ENCODE results near the gene KLHL6.
A peak's percentile ranks its signal among the peaks of the same experiment; 100 is the strongest.
"Not testable (repeated sequence)": the region's sequence is repeated elsewhere in the genome, so short reads cannot be mapped to it uniquely, and the experiment has no call there.

Gene KLHL6

GRCh38 chr3:183478501-183478900 lies 77.0 kb downstream of the KLHL6 start:
- DNase-seq, result no peak

- no peak for DNase-seq
These were observed 77.6 kb downstream of the KLHL6 start for GRCh38 chr3:183477801-183478456.

- not testable (repeated sequence) for DNase-seq
These were observed 79.7 kb downstream of the KLHL6 start for GRCh38 chr3:183475764-183476162.

DNA sequence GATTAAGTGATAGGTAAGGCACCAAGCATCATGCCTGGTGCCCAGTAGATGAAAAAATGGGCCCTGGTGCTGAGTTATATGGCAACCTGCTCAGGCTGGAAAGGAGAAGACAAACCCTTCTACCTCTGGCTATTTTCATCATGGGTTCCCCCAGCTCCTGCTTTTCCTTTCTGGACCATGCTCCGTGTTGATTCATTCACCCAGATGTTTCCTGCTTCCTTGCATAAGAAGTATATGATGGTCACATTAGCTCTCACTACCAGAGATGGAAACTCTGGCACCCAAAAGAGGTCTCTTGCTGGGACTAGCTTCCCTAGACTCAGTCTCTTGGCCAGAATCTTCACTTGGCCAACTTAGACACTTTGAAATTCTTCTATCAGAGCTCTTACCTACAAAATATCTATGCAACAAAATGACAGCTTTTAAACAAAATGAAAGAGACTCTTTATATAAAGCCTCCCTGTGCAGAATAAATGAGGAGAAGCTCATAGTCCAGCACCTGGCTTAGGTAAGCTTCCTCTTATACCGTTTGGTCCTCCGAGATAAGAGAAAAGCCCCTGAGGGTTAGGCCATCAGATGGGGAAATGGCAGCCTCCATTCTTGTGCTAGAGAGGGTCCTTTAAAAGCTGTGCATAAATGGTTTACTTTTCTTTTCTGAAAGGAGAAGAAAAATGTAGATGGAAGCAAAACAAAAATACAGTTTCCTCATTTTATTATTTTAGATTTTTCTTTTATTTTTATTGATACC lies 80.3 kb downstream of the KLHL6 start:
- DNase-seq, result no peak

- DNase-seq, result no peak
These were observed 81.5 kb downstream of the KLHL6 start for GRCh38 chr3:183473969-183474368.

- DNase-seq, result no peak
These were observed 83.4 kb downstream of the KLHL6 start for GRCh38 chr3:183472155-183472554.

GRCh38 chr3:183468424-183468823 lies 87.1 kb downstream of the KLHL6 start:
- DNase-seq, result no peak

GRCh38 chr3:183466575-183466974 lies 88.9 kb downstream of the KLHL6 start:
- no peak for DNase-seq

- DNase-seq, result not testable (repeated sequence)
These were observed 89.8 kb downstream of the KLHL6 start for GRCh38 chr3:183465710-183466109.

DNA sequence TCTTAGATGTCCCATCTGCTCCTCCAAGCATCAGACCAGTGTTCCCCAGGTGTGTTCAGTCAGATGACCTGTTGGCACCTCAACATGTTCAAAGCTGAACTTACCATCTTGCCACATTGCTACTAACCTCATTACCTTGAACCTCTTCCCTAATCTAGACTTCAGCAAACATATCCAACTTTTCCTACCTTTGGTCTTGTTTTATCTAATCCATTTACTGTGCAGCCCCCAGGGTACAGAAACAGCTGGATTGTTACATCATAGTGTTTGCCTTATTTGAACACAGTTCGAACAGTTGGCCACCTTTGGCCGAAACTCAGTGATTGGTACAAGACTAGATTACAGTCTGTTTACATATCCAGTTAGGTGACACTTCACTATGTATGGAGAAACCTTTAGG lies 91.0 kb downstream of the KLHL6 start:
- DNase-seq, result no peak

- DNase-seq, result no peak
These were observed 95.1 kb downstream of the KLHL6 start for GRCh38 chr3:183460081-183461055.

DNA sequence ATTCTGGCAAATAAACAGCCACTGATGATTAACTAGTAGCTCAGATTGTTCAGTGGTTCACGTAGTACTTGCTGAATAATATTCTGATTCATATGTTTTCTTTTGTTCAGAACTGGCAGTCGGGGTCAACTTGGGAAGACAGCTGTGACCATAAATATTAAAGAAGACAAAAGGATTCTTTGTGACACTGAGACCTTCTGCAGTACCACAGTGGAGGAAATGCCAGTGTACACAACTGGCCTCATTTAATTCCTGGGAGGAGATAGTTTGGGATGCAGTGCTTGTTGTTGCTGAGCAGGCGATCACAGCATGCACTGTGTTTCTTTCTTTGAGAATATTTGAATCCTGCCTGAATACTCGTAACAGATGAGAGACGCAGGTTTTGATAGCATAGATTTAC lies 100.4 kb downstream of the KLHL6 start:
- no peak for DNase-seq

GRCh38 chr3:183454064-183454463 lies 101.4 kb downstream of the KLHL6 start:
- no peak for DNase-seq

- no peak for DNase-seq
These were observed 105.7 kb downstream of the KLHL6 start for GRCh38 chr3:183449791-183450190.

DNA sequence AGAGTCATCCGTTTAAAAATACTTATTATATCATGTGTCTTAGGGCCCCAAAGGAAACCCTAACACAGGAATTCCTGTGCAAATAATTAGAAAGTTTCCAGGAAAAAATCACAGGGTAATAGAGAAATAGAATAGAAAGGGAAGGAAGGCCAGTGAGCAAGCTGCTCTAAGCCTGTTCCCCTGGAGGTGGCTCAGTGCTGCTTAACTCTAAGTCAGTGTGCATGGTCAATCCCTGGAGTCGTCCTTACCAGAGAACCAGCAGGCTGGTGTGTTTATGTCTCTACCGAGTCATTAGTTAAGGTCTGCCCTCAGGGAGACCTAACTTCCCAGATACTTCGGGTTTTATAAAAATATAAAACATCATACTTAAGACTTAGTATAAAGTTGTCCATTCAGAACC lies 106.1 kb downstream of the KLHL6 start:
- no peak for DNase-seq

DNA sequence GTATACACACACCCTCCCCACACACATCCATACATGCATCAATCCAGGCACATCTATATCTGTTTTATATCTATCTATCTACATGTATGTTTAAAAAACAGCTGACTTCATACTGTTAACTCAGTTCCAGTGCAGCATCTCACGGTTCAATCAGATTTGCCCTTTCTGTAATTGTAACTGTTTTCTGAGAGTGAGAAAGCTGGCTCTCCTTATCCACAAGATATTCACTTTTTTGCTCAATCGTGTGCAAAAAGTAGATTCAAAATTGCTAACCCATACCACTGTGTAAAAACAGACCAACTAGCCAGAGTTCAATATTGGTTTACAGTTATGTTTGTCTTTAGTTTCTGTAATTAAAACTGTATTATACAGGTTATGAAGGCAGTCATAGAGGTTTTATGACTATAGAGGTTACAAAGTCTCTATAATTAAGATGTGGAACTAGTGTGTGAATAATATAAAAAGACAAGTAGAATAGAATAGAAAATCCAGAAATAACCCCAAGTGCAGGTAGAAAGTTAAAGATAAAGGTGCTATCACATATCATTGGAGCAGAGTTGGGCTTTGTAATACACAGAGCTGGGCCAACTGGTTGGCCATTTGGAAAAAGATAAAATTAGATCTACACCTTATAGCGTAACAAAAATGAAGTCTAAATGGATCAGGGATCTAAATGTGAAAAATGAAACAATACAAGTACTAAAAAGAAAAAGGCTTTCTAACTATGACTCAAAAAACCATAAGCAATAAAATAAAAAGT lies 107.0 kb downstream of the KLHL6 start:
- DNase-seq, result no peak

DNA sequence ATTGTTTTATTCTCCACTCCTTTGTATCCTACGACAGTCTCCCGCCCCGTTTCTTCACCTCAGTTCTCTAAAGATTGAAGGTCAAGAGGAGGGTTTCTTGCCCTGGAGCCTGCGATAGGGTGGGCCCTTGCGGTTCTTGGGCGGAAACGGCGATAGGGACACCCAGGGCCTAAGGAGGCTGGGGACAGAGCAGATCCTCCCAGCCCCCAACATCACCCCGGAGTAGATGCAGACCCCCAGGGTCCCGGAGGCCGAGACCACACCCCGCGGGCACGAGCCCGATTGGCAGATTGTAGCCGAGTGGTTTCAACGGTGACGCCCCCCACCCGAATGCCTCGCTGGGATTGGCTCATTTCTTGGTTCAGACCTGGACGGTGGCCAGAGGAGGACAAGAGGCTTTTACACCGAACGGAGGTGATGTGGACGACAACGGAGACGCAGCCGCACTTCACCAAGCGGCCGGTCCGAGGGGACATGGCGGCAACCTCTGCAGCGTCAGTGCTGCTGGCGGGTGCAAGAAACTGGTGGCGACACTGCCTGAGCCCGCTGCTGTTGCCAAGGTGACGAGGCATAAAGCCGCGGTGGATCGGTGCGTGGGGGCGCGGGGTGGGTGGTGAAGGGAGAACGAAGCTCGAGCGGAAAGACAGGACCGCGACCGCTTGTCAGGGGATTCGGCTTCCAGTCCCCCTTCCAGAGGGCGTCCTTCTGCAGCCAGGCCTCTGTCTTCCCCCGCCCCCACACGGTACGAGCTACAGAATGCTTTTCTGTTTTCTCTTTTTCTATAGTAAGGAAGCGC lies 108.1 kb downstream of the KLHL6 start:
- peak; percentile 57 for DNase-seq

GRCh38 chr3:183446838-183447205 lies 108.7 kb downstream of the KLHL6 start:
- no peak for DNase-seq

DNA sequence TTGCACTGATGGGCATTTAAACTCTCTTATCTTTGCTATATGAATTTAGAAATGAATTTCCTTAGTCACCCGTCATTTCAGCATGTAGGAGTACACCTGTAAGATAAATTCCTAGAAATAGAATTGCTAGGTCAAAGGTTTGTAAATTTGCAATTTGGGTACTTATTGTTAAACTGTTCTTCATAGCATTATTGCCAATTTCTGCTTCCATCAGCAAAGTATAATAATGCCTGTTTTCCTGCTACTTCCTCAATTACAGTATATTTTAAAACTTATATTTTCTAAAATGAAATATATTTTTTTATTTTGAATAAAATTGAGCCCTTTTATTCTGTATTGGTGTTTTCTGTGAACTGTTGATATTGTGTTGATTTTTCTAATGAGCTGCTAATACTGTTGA lies 110.8 kb downstream of the KLHL6 start:
- DNase-seq, result no peak

DNA sequence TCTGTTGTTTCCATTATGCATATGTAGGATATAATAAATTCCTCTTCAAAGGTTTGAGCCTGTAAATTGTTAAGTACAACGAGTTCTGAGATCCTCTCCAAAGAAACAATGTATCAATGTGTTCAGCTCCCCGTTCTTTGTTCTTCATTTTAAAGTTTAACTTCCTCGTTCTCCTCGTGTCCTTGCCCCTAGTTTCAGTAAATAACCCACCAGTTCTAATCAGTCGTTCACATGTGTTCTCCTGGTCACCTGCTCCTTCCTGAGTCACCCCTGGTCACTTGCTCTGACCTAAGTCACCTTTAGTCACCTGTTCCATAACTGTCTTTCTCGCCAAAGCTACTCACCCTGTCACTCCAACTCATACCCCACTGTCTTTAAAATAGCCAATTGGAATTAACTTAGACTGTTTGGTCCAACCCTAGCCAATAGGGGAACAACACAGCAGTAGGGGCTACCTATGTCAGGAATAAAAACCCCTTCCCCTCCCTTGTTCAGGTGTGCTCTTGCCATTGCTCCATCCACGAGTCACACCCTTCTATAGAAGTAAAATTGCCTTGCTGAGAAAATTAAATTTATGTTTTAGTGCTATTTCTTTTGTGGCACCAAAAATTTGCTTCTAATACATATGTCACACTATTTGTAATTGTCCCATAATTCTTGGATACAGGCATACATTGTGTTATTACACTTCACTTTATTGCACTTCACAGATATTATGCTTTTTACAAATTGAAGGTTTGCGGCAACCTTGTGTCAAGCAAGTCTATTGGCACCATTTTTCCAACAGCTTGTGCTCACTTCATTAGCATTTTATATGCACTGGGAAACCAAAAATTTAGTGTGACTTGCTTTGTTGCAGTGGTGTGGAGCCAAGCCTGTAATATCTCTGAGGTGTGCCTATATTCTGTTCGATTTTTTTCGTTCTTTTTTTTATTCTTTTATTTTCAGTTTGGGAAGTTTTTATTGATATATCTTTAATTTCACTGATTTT lies 111.8 kb downstream of the KLHL6 start:
- no peak for DNase-seq

- no peak for DNase-seq
These were observed 112.5 kb downstream of the KLHL6 start for GRCh38 chr3:183442994-183443393.
